Activated T-helper 17 cell treated with anti-CD3 and anti-CD28 coated beads, Interleukin-2, amount 50 U/mL, for 72 hours (primary cell): ENCODE data around the gene LRFN3. TPM values are rescaled to one million over a fixed set of nuclear protein-coding genes. Genes with fewer than 3 reads are reported as not detected.
A peak's percentile ranks its signal among the peaks of the same experiment; 100 is the strongest.
"Not testable (repeated sequence)": the region's sequence is repeated elsewhere in the genome, so short reads cannot be mapped to it uniquely, and the experiment has no call there.

Experiments used
- ATAC-seq: fragments of 150-1000 bp; cut with Tn5 transposase; replicated peaks from 2 replicates; pipeline ENCODE4 v1.10.0; 2021; ENCODE audit warnings: mild to moderate bottlenecking, moderate library complexity
- H3K27ac Mint-ChIP-seq: one replicate; pipeline ENCODE4 v1.8.0; 2022; ENCODE audit warnings: mixed read lengths
- H3K27me3 Mint-ChIP-seq: one replicate; pipeline ENCODE4 v1.8.0; 2022; ENCODE audit warnings: mixed read lengths
- H3K36me3 Mint-ChIP-seq: one replicate; pipeline ENCODE4 v1.8.0; 2022; ENCODE audit warnings: low read depth, mild to moderate bottlenecking, mixed read lengths
- H3K4me1 Mint-ChIP-seq: one replicate; pipeline ENCODE4 v1.8.0; 2022; ENCODE audit warnings: mixed read lengths
- H3K4me3 Mint-ChIP-seq: one replicate; pipeline ENCODE4 v1.8.0; 2022; ENCODE audit warnings: mild to moderate bottlenecking, mixed read lengths
- H3K9me3 Mint-ChIP-seq: one replicate; pipeline ENCODE4 v1.8.0; 2022; ENCODE audit warnings: mixed read lengths
- total RNA-seq, 2 donors: library from RNA; stranded (reverse); gene quantifications; one replicate each; pipeline ENCODE4 v1.2.3, GENCODE V29; 2022

LRFN3 gene
- total RNA-seq: 10 to 100 TPM in 1 of 2 donors, 1 to 10 TPM in 1; 9.8 to 15.1 TPM

GRCh38 chr19:35935911-35936737 is at the start of gene LRFN3:
TSS of gene LRFN3 (plus strand) at chr19:35936374. CDS start at chr19:35939426, 3,052 bp downstream.
- H3K36me3 Mint-ChIP-seq: peaks cover 24% of the 10 kb centered on the region
- peak within 1 kb of the TSS; percentile 86 for H3K27ac Mint-ChIP-seq
- H3K4me3 Mint-ChIP-seq: peak within 1 kb of the TSS; percentile 90
- H3K4me1 Mint-ChIP-seq: peaks cover 33% of the 10 kb centered on the region
- peak; percentile 33 for ATAC-seq
- H3K27me3 Mint-ChIP-seq: no peaks in the 10 kb centered on the region
- no peaks in the 10 kb centered on the region for H3K9me3 Mint-ChIP-seq

GRCh38 chr19:35887197-35887596 is 49.0 kb upstream of the LRFN3 start:
- Mint-ChIP-seq H3K27ac (peak overlapping the region; percentile 54), H3K36me3 (peaks cover 64% of the 10 kb centered on the region), H3K9me3 (no peaks in the 10 kb centered on the region), H3K4me1 (peaks cover 11% of the 10 kb centered on the region), H3K27me3 (no peaks in the 10 kb centered on the region), H3K4me3 (no peak overlapping the region)
- ATAC-seq: no peak

GRCh38 chr19:35888398-35888797 is 47.8 kb upstream of the LRFN3 start:
- no peak for ATAC-seq
- H3K4me3 Mint-ChIP-seq: no peak overlapping the region
- H3K27me3 Mint-ChIP-seq: no peaks in the 10 kb centered on the region
- H3K4me1 Mint-ChIP-seq: peaks cover 11% of the 10 kb centered on the region
- no peak overlapping the region for H3K27ac Mint-ChIP-seq
- H3K9me3 Mint-ChIP-seq: no peaks in the 10 kb centered on the region
- peaks cover 76% of the 10 kb centered on the region for H3K36me3 Mint-ChIP-seq

GRCh38 chr19:35889370-35890112 is 46.6 kb upstream of the LRFN3 start:
- no peaks in the 10 kb centered on the region for H3K27me3 Mint-ChIP-seq
- no peak overlapping the region for H3K27ac Mint-ChIP-seq
- H3K4me3 Mint-ChIP-seq: no peak overlapping the region
- H3K36me3 Mint-ChIP-seq: peaks cover 87% of the 10 kb centered on the region
- no peaks in the 10 kb centered on the region for H3K9me3 Mint-ChIP-seq
- peaks cover 11% of the 10 kb centered on the region for H3K4me1 Mint-ChIP-seq
- no peak for ATAC-seq

- Mint-ChIP-seq H3K27ac (no peak overlapping the region), H3K4me1 (peaks cover 11% of the 10 kb centered on the region), H3K9me3 (no peaks in the 10 kb centered on the region), H3K36me3 (peaks cover 93% of the 10 kb centered on the region), H3K27me3 (no peaks in the 10 kb centered on the region), H3K4me3 (no peak overlapping the region)
- ATAC-seq: no peak
Measured at GRCh38 chr19:35890113-35890650, 46.0 kb upstream of the LRFN3 start.

- H3K27me3 Mint-ChIP-seq, H3K27ac Mint-ChIP-seq, H3K9me3 Mint-ChIP-seq, H3K4me3 Mint-ChIP-seq, ATAC-seq: not testable (repeated sequence)
- Mint-ChIP-seq H3K36me3 (peaks cover 100% of the 10 kb centered on the region), H3K4me1 (peaks cover 11% of the 10 kb centered on the region)
Measured at GRCh38 chr19:35891819-35892218, 44.4 kb upstream of the LRFN3 start.

- Mint-ChIP-seq H3K4me1 (peaks cover 2% of the 10 kb centered on the region), H3K27me3 (no peaks in the 10 kb centered on the region), H3K4me3 (no peak overlapping the region), H3K27ac (no peak overlapping the region), H3K9me3 (no peaks in the 10 kb centered on the region), H3K36me3 (peaks cover 100% of the 10 kb centered on the region)
- ATAC-seq: no peak
Measured at GRCh38 chr19:35894342-35894741, 41.8 kb upstream of the LRFN3 start.

GRCh38 chr19:35895911-35896642 is 40.1 kb upstream of the LRFN3 start:
- peak overlapping the region; percentile 70 for H3K27ac Mint-ChIP-seq
- no peaks in the 10 kb centered on the region for H3K9me3 Mint-ChIP-seq
- no peak for ATAC-seq
- no peaks in the 10 kb centered on the region for H3K27me3 Mint-ChIP-seq
- H3K4me1 Mint-ChIP-seq: no peaks in the 10 kb centered on the region
- peaks cover 87% of the 10 kb centered on the region for H3K36me3 Mint-ChIP-seq
- peak overlapping the region; percentile 81 for H3K4me3 Mint-ChIP-seq

GRCh38 chr19:35896643-35897040 is 39.5 kb upstream of the LRFN3 start:
- peaks cover under 1% of the 10 kb centered on the region for H3K4me1 Mint-ChIP-seq
- no peaks in the 10 kb centered on the region for H3K9me3 Mint-ChIP-seq
- peak overlapping the region; percentile 81 for H3K4me3 Mint-ChIP-seq
- H3K36me3 Mint-ChIP-seq: peaks cover 81% of the 10 kb centered on the region
- H3K27ac Mint-ChIP-seq: no peak overlapping the region
- ATAC-seq: no peak
- H3K27me3 Mint-ChIP-seq: no peaks in the 10 kb centered on the region

GRCh38 chr19:35897706-35898451 is 38.3 kb upstream of the LRFN3 start:
- peak overlapping the region; percentile 81 for H3K4me3 Mint-ChIP-seq
- no peak for ATAC-seq
- H3K9me3 Mint-ChIP-seq: no peaks in the 10 kb centered on the region
- peaks cover 7% of the 10 kb centered on the region for H3K4me1 Mint-ChIP-seq
- peaks cover 70% of the 10 kb centered on the region for H3K36me3 Mint-ChIP-seq
- H3K27ac Mint-ChIP-seq: peak overlapping the region; percentile 91
- H3K27me3 Mint-ChIP-seq: no peaks in the 10 kb centered on the region

- ATAC-seq: no peak
- Mint-ChIP-seq H3K36me3 (peaks cover 70% of the 10 kb centered on the region), H3K27ac (peak overlapping the region; percentile 91), H3K27me3 (no peaks in the 10 kb centered on the region), H3K9me3 (no peaks in the 10 kb centered on the region), H3K4me1 (peaks cover 11% of the 10 kb centered on the region), H3K4me3 (peak overlapping the region; percentile 81)
Measured at GRCh38 chr19:35898499-35898809, 37.7 kb upstream of the LRFN3 start.

- H3K4me3 Mint-ChIP-seq: peak overlapping the region; percentile 81
- ATAC-seq: peak; percentile 69
- peak overlapping the region; percentile 91 for H3K27ac Mint-ChIP-seq
- peaks cover 61% of the 10 kb centered on the region for H3K36me3 Mint-ChIP-seq
- H3K27me3 Mint-ChIP-seq: no peaks in the 10 kb centered on the region
- H3K9me3 Mint-ChIP-seq: no peaks in the 10 kb centered on the region
- peaks cover 20% of the 10 kb centered on the region for H3K4me1 Mint-ChIP-seq
Measured at GRCh38 chr19:35899547-35900214, 36.5 kb upstream of the LRFN3 start.

GRCh38 chr19:35901055-35901644 is 35.0 kb upstream of the LRFN3 start:
- peak overlapping the region; percentile 81 for H3K4me3 Mint-ChIP-seq
- ATAC-seq: no peak
- H3K4me1 Mint-ChIP-seq: peaks cover 26% of the 10 kb centered on the region
- H3K9me3 Mint-ChIP-seq: no peaks in the 10 kb centered on the region
- H3K27me3 Mint-ChIP-seq: no peaks in the 10 kb centered on the region
- peaks cover 46% of the 10 kb centered on the region for H3K36me3 Mint-ChIP-seq
- H3K27ac Mint-ChIP-seq: peak overlapping the region; percentile 91
